ENCODE data around the gene ADARB1.

Gene ADARB1

DNA sequence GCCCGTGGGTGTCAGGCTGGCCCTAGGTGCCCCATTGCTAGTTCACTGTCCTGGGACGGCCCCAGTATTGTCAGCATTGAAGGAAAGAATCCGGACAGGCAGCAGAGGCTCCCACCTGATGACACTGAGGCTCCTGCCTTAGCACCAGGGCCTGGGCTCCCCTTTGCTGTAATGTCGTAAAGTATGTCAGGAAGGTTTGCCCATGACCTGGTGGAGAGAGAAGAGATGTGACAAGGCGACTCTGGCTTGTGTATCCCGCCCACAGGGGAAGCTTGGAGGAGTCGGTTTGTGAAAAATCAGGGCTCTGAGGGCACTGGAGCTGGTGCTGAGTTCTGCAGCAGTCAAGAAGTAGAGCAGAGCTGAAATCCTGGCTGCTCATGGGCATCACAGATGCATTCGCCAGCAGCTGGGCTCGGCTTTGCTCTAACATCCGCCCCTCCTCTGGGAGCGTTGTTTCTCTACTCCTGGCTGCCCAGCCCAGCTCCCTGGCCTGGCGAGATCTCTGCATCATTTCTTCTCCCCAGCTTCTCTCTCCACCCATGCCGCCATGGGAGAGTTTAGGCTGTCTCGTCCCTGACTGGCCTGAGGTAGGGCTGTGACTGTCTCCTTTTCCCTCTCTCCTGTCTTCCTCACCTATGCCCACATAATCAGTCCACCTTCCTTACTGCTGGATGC lies 74.1 kb downstream of the ADARB1 start:
- TF ChIP-seq, protein P1, sequence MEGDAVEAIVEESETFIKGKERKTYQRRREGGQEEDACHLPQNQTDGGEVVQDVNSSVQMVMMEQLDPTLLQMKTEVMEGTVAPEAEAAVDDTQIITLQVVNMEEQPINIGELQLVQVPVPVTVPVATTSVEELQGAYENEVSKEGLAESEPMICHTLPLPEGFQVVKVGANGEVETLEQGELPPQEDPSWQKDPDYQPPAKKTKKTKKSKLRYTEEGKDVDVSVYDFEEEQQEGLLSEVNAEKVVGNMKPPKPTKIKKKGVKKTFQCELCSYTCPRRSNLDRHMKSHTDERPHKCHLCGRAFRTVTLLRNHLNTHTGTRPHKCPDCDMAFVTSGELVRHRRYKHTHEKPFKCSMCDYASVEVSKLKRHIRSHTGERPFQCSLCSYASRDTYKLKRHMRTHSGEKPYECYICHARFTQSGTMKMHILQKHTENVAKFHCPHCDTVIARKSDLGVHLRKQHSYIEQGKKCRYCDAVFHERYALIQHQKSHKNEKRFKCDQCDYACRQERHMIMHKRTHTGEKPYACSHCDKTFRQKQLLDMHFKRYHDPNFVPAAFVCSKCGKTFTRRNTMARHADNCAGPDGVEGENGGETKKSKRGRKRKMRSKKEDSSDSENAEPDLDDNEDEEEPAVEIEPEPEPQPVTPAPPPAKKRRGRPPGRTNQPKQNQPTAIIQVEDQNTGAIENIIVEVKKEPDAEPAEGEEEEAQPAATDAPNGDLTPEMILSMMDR (IDR thresholded peaks at IDR 0.05), result no peak

DNA sequence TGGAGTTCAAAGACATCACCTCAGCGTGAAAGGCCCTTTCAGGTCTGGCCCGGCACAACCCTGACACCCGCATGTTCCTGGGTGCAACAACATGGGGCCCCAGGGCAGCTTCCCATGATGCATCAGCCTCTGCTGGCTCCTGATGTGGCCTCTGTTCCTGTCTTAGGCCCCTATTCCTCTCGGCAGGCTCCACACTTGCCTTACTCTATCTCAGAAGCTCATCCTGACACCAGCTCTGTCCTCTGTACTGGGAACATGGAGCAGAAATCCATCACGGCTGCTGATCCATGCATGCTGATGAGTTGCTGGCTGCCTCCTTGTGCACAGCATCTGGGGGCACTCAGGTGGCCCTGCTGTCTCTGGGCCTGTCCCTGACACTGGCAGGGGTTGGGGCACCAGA lies 74.6 kb downstream of the ADARB1 start:
- TF ChIP-seq, protein P1 (IDR thresholded peaks at IDR 0.05), result no peak

DNA sequence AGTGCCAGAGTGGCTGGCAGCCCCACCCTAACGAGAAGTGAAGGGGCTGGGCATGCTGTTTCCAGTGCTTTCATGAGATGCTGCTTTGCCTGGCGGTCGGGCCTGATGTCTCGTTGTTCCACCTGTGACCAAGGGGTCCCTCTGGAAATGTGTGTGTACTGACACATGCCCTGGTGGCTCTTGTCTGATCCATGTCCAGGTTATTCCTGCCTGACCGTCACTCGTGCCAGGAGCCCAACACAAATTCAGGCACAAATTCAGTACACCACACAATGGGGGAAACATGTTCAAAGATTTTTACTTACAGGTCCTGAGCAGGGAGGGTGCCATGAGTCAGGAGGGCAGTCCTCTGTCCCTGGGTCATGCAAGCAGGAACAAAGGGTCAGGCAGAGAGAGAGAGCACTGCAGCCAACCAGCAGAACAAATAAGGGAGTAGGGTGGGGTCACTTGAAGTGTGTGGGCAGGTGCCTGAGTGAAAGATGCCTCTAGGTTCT lies 76.3 kb downstream of the ADARB1 start:
- TF ChIP-seq, protein P1 (IDR thresholded peaks at IDR 0.05), result no peak

DNA sequence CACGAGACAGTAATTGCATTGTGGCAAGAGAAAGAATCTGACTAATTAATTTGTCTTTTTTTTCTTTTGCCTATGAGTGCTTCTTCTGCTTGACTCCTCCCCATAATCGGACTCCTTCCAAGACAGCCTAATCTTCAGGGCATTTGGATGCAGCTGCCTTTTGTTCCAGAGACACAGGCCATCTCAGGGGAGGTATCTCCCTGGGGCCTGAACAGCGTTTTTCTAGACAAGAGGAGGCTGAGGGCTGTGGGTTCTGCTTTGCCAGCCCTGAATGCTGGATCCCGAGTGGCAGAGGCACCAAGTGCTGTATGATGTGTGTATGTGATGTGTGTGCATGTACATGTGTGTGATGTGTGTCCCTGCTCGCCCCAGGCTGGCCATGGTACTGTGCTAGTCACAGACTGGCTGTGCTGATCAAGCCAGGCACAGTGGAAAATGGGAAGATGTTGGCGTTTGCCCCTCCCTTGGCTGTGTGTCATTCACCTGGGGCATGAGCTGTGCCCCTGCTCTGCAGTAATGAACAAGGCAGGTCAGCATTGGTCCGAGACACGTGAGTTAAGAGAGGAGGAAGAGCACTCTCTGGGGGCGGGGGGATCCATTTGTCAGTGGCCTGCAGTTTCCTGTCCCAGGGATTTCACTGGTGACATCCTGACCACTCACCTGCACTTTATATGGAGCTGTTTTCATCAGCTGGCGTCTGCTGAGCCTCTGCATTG lies 77.2 kb downstream of the ADARB1 start:
- TF ChIP-seq, protein P1 (IDR thresholded peaks at IDR 0.05), result no peak

DNA sequence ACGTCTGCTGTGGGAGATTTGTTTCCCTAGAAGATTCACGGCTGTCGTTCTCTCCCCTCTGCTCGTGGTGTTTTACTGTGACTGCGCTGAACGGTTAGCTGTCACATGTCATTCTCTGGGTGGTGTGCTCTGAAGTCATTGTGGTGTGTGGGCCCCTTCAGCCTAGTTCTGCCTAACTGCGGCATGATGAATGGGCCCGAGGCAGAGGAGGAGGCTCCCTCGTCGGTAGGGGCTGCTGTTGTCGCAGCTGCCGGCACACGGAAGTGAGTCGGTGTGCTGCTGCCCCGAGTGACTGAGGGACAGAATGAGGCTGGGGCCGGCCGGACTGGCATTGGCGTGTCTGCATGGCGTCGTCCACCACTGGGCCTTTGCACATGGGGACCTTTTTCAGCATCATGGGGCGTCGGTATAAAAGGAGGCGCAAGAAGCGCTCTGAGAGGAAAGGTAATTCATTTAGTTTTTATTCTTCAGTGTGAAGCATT lies 77.9 kb downstream of the ADARB1 start:
- TF ChIP-seq, protein P1 (IDR thresholded peaks at IDR 0.05), result no peak

DNA sequence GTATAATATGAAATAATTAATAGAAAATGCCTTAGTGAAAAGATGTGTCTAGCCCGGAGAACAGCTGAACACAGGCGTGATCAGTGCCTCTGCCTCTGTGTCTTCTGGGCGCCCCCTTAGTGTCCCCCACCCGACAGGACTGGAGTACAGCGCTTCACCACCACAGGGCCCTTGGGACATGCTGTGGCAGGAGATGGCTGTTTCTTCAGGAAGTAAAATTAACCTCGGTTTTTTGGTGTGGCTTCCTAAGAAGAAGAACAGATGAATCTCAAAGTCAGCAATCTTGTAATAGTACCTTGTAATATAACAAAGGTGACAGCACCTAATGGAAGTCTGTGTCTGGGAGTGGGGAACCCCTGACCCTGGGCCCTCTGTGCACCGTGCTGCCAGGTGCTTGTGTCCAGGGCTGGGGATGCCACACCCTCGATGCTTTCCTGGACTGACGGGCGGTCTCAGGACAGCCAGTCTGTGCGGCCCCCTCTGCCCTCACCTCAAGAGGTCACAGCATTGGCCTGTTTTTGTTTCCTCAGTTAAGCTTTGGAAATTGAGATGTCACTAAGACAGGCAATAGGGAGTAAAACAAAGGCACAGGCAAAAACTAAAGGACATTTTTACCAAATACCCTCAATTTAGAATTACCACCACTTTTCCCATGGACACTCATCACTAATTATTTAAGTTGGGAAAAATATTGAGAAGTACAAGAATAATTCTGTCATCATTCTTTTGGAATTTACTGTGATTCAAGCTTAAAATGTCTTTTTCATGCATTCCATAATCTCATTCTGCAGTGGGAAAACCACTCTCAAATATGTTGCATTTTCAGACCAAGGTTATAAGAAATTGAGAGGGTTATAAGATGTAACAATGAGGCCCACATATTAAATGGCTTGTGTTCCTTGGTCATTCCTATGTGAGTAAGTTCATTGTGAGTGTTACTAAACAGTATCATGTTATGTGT lies 79.3 kb downstream of the ADARB1 start:
- TF ChIP-seq, protein P1 (IDR thresholded peaks at IDR 0.05), result no peak

Measured in LNCAP (cell line).